Daoy (cell line): ENCODE measurements around the gene AFDN. TPM values are rescaled to one million over a fixed set of nuclear protein-coding genes. Genes with fewer than 3 reads are reported as not detected.
"Not testable (repeated sequence)": the region's sequence is repeated elsewhere in the genome, so short reads cannot be mapped to it uniquely, and the experiment has no call there.

Experiments used
- DNase-seq: peaks from one replicate; pipeline ENCODE4 v3.0.0-alpha.2; 2015; ENCODE audit warnings: low read depth
- total RNA-seq: library from RNA; depleted of rRNA; stranded (reverse); fragments of >200 nt; shearing (Covaris generic); gene quantifications from 2 replicates; pipeline ENCODE4 v1.2.3, GENCODE V29; 2014

The AFDN gene
- total RNA-seq, 1 experiment from 2014 or later: 19.5 TPM

GRCh38 chr6:167975458-167975857 is 148.7 kb downstream of the AFDN start:
- no peak for DNase-seq

GRCh38 chr6:167976116-167976657 is 149.5 kb downstream of the AFDN start:
- not testable (repeated sequence) for DNase-seq

DNA sequence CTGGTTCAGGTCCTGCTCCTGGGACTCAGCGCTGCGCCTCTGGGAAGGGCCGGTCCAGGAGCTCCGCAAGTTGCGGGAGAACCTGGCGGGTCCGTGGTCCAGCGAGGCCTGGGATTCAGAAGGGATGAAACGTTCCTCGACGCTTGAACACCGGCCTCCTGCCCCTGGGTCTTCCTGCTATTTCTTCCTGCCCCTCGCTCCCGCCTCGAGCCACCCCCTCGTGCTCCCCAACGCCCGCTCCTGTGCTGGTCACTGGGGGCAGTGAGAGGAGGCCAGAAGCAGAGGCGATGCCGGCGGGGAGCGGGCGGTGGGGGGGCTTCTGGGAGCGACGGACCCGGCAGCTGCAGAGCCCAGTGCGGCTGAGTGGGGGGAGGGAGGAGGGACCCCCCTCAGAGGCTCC is 150.0 kb downstream of the AFDN start:
- no peak for DNase-seq

DNA sequence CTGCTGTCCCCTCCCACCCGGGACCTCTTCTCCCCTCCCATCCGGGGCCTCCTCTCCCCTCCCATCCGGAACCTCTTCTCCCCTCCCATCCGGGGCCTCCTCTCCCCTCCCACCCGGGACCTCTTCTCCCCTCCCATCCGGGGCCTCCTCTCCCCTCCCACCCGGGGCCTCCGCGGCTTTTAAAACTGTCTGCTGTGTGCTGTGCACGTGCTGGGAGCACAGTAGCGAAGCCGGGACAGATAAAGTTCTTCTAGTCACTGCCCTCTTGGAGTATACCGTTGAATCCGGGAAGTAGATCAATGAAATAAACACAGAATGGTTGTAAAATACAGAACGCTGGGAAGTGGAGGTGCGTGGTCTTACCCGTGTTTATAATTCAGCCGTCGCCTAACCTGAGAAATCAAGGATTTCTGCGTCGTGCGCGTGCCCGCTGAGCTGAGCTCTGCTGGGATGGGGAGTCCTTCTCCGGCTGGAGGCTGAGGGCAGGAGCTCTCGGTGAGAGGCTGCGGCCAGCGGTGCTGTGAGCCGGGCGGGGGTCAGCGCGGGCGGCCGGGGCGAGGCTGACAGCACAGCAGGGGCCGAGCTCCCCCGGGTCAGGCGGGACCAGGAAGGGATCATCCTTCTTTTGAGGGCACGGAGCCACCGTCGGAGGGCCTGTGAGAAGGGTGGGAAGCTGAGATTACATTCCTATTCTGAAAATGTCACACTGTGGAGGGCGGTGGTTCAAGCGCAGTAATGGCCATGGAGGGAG is 151.2 kb downstream of the AFDN start:
- no peak for DNase-seq

DNA sequence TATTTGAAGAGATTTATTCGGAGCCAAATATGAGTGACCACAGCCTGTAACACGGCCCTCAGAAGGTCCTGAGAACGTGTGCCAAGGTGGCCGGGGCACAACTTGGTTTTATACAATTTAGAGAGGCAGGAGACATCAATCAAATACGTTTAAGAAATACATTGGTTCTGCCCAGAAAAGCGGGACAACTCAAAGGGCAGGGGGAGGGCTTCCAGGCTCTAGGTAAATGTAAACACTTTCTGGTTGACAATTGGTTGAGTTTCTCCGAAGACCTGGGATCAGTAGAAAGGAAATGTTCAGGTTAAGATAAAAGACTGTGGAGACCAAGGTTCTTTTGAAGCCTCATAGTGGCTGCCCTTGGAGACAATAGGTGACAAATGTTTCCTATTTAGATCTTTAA is 151.9 kb downstream of the AFDN start:
- DNase-seq: no peak

DNA sequence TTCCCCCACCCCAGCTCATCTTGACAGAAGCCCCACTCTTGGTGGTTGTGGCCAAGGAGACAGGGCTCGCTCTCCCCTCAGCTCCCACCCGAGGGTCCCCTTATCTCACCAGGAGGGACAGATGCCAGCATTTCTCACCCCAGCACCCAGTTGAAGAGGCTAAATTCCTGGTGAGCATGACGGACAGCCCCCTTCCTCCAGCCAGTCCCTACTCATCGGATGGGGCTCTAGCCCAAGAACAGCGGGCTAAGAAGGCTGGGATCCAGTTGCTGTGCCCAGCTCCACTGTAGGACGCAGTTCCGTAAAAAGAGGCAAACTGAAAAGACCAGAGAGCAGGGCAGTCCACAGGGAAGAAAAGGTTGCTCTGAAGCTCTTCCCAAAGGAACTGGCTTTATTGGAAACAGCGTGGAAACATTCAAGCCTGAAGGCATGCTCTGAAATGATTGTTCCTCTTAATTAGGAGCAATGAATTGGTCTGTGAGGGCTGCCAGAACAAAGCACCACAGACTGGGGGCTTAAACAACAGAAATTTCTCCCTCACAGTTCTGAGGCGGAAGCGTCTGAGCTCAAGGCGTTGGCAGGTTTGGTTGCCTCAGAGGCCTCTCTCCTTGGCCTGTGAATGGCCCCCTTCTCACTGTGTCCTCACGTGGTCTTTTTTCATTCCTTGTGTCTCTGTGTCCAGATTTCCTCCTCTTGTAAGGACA is 152.9 kb downstream of the AFDN start:
- no peak for DNase-seq

GRCh38 chr6:167980911-167981580 is 154.3 kb downstream of the AFDN start:
- DNase-seq: no peak

- DNase-seq: no peak
Measured at GRCh38 chr6:167981916-167982462, 155.3 kb downstream of the AFDN start.

DNA sequence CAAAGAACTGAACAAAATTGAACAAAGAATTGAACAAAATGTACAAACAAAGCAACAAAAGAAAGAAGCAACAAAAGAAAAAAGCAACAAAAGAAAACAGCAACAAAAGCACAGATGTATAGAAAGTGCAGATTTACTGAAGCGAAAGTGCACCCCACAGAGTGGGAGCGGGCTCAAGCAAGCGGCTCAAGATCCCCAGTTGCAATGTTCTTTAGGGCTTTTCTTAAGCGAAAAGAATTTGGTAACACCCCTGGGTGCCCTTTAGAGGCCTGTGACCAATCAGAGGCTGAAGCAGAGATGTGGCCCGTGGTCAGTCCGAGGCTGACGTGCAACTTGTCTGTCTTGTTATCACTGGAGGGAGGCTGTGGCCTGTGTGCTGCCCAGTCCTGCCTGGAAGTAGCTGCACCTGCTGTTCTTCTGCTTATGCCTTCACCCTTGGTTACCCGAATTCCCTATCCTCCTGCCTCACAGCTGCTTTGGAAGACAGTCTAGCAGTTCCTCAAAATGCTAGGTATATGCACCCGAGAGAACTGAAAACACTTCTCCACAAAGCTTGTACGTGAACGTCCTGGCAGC is 157.5 kb downstream of the AFDN start:
- DNase-seq: no peak

- no peak for DNase-seq
Measured at GRCh38 chr6:167984876-167985604, 158.3 kb downstream of the AFDN start.

DNA sequence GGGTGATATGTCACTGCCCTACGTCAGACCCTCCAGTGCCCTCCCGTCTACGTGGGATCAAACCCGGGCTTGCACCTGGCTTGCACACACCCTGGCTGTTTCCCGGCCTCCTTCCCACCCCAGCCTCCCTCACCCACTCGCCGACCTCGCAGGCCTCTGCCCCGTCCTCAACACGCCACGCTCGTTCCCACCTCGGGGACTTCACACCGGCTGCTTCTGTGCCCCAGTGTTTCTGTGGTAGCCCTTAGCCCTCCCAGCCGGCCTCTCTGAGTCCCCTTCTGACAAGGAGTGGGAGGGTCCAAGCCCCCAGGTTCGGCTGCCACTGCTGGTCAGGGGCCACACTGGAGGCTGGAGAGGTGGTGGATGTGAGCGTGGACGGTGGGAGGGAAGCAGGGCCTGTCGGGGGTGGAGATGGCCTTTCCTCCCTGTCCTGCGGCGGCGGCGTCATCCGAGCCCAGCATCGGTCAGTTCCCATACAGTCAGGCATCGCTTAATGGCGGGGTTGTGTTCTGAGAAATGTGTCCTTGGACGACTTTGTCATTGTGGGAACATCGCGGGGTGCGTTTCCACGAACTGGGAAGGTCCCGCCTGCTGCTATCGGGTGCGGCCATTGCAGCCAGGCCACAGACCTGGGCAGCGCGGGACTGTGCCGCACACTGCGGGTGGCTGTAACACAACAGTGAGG is 159.3 kb downstream of the AFDN start:
- no peak for DNase-seq

GRCh38 chr6:167987396-167988153 is 160.9 kb downstream of the AFDN start:
- DNase-seq: no peak

- no peak for DNase-seq
Measured at GRCh38 chr6:167988154-167988495, 161.4 kb downstream of the AFDN start.

DNA sequence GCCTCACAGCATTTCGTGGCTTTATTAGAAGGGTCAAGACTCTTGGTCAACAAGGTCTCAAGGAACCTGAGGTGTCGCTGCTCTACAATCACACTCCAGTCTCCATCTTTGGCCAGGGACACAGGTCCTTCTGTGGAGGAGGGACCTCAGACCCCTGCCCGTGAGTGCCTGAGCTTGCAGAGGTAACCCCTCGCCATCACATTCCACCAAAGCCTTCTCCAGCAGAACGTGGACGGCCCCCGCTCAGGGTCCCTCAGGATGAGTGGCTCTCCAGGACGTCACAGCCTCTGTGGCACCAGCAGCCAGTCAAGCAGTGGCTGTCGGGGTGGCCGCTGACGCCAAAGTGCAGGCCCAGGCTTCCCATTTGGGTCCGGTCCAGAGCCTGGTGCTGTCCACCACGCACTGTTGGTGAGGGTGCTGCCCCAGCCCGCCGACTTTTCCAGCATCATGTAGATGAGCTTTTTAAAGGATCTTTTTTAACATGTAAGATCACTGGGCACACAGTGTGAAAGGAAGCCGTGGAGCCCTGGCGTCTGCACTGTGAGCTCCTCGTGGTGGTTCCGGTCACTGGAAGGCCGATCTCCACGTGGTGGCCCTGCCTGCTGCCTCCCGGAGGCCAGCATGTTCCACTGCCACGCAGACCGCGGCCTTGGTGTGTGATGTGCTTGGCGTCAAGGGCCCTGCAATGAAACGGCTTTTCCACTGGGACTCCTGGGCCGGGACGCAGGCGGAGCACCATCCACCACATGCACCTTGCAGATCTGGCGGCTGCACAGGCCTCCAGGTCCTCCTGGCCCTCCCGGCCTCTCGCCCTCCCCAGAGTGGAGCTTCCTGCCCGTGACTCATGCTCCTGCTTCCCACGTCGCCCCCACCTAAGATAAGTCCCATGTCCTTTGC is 162.5 kb downstream of the AFDN start:
- no peak for DNase-seq

DNA sequence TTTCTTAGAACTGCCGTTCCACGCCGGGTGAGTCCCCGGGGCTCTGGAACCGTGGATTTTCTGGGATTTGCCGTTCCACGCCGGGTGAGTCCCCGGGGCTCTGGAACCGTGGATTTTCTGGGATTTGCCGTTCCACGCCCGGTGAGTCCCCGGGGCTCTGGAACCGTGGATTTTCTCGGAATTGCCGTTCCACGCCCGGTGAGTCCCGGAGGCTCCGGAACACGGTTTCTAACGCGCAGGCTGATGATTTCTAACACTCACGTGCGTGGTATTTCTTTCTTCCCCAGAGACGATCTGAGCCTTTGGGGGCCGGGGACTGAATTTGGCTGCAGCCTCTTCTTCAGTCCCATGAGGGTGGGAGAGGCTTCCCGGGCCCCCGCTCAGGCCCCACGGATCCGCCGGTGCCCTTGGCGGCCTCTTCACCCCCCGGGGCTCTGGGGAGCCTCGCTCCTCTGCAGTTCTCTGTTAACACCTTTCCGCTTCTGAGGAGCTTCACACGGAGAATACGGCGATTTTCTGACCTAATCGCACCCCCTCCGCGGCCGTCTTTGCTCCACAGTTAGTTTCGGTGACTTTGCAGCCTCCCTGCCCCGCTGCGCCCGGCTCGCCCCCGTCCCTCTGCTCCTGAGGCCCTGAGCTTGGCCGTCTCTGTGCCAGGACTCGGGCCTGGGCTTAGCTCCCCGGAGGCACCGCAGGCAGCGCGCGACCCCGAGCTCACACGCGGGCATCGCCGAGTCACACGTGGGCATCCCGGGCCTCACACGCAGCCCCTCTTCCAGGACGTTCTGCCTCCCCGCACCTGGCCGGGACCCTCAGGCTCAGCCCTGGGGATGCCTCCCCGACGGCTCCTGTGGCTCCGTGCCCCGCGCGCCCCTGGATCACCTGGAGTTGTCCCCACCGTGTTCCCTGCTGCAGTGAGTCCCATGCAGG is 163.6 kb downstream of the AFDN start:
- no peak for DNase-seq

- DNase-seq: no peak
Measured at GRCh38 chr6:167993169-167993568, 166.5 kb downstream of the AFDN start.

DNA sequence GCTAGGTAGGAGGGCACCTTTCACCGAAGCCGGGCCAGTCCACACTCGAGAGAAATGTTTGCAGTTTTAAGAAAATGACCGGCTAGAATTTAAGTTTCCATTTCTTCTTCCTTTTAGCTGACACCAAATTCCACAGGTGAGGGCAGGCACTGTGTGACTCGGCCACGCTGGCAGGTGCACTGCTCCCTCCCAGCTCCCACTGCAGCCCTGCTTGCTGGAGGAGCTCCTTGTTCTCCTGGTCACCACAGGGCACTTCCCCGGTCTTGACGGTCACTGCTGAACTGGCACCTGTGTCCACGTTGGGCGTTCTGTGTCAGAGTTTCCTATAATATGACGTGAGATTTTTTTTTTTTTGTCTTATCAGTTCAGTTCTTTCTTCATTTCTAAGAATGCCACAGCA is 167.1 kb downstream of the AFDN start:
- no peak for DNase-seq

DNA sequence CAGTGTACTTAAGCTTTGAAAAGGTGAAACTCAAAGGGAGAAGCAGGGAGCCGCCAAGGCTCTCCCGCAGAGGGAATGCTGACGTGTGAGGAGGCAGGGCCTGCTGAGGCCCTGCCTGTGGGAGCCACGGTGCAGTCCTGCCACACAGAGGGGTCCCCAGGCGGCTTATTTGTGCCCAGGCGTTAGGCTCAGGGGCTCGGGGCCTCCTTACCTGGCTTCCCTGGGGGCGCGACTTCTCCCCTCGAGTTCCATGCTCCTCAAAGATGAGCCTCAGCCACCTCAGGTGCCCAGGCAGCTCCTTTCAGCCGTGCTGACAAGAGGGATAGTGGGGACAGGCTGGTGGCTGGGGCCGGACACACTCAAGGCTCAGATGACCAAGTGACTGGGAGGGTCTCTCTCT is 168.6 kb downstream of the AFDN start:
- DNase-seq: no peak
